ENCODE data around the gene VENTX. TPM values are rescaled to one million over a fixed set of nuclear protein-coding genes. Genes with fewer than 3 reads are reported as not detected.

The VENTX gene
- total and polyA plus RNA-seq, 2 experiments from 2014 or later: not detected

DNA sequence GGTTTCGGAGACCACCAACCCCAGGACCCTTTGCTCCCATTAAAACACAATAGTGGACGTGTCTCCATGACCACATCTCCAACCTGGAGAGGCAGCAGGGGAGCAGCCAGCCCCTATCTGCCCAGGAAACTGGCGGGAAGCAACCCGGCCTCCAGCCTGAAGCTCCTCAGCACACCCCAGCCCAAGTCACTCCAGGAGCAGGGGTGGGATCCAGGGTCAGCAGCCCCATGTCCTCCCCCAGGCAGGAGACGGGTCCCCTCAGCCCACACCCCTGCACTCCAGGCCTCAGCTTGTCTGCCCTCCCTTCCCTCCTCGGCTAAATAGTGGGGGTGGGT lies 38.4 kb downstream of the VENTX start:
- TF ChIP-seq, protein P1, sequence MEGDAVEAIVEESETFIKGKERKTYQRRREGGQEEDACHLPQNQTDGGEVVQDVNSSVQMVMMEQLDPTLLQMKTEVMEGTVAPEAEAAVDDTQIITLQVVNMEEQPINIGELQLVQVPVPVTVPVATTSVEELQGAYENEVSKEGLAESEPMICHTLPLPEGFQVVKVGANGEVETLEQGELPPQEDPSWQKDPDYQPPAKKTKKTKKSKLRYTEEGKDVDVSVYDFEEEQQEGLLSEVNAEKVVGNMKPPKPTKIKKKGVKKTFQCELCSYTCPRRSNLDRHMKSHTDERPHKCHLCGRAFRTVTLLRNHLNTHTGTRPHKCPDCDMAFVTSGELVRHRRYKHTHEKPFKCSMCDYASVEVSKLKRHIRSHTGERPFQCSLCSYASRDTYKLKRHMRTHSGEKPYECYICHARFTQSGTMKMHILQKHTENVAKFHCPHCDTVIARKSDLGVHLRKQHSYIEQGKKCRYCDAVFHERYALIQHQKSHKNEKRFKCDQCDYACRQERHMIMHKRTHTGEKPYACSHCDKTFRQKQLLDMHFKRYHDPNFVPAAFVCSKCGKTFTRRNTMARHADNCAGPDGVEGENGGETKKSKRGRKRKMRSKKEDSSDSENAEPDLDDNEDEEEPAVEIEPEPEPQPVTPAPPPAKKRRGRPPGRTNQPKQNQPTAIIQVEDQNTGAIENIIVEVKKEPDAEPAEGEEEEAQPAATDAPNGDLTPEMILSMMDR (IDR thresholded peaks at IDR 0.05; ENCODE audit: low read depth, low read length): no peak
- peaks cover 9% of the 10 kb centered on the region for H3K27me3 ChIP-seq
- H3K4me1 ChIP-seq (ENCODE audit: low read depth): peaks cover 35% of the 10 kb centered on the region
- DNase-seq (ENCODE audit: low read depth in 1 of 2, low spot score in 1 of 2): no peak
- H3K36me3 ChIP-seq: no peaks in the 10 kb centered on the region
- no peak overlapping the region for H3K4me3 ChIP-seq
- no peaks in the 10 kb centered on the region for H3K9me3 ChIP-seq (ENCODE audit: low read depth)
- H3K27ac ChIP-seq: no peak overlapping the region

DNA sequence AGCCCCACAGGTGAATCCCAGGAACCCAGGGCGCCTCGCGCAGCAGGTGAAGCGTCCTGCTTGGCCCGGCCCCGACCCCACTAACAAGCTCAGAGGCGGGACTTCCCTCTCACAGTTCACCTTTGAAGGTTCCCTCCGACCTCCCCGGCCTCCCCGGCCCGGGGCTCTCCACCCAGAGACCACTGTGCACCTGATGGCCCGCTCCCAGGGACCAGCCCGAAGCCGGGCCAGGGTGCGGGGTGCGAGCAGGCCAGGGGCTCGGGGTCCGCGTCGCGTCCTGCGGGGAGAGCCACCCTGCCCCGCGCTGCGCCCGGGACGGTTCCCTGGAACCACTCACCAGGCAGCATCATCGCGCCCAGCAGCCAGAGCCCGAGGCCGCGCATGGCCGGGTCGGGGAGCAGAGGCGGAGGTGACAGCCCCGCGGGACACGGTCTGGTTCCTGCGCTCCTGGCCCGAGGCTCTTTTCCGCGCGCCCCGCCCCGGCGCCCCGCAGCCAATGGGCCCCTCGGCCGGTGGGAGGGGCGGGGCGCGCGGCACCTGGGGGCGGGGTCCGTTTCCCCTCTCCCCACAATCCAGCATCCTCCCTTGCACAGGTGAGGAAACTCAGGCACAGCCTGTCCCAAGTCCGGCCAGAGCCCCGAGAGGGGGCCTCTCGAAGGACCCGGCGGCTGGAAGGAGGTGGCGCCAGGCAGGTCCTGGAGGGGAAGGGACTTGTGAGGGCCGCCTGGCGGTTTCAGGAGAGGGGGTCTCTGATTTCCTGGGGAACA lies 39.0 kb downstream of the VENTX start, which contains the start of gene ADAM8:
TSS of gene ADAM8 (minus strand) at position 434 of the 767 bp plus-strand sequence. CDS start at position 383, 51 bp downstream.
- peaks cover 9% of the 10 kb centered on the region for H3K27me3 ChIP-seq
- no peaks in the 10 kb centered on the region for H3K9me3 ChIP-seq (ENCODE audit: low read depth)
- peak in 1 of 2 donors; percentile 64 for DNase-seq (ENCODE audit: low read depth in 1 of 2, low spot score in 1 of 2)
- TF ChIP-seq, protein P1 (IDR thresholded peaks at IDR 0.05; ENCODE audit: low read depth, low read length): no peak
- peak within 1 kb of the TSS; percentile 7 for H3K4me3 ChIP-seq
- no peak within 1 kb of the TSS for H3K27ac ChIP-seq
- peaks cover 35% of the 10 kb centered on the region for H3K4me1 ChIP-seq (ENCODE audit: low read depth)
- H3K36me3 ChIP-seq: no peaks in the 10 kb centered on the region

DNA sequence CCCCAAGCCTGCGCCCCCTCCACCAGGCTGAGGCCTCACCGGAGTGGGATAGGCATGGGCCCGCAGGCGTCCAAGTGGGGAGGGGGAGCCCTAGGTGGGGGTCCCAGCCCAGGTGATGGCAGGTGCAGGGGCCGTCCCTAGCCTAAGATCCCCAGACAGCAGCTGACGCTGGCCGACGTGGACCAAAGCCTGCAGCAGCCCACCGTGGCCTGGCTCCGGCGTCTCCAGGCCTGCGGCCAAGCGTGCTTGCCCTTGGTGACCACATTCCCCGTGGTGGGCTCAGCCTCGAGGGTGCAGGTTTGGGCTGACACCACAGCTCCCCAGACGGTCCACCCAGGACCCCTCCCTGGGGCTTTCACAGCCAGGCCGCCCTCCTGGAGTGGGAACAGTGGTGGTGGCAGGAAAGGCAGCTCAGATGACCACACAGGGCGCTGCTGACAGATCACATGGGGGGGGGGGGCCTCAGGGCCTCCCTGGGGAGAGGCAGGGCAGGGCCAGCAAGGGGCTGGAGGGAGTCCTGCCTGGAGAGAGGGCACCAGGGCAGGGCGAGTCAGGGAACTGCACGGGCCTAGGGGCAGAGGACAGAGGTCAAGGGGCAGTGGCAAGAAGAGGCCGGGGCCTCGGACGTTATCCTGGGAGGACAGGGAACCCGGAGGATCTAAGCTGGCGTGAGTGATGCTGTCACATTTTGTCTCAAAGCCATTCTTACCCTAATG lies 39.8 kb downstream of the VENTX start:
- Histone ChIP-seq H3K4me3 (no peak overlapping the region), H3K27me3 (peaks cover 9% of the 10 kb centered on the region), H3K27ac (peak overlapping the region; percentile 48), H3K36me3 (peaks cover 3% of the 10 kb centered on the region), H3K9me3 (ENCODE audit: low read depth) (no peaks in the 10 kb centered on the region), H3K4me1 (ENCODE audit: low read depth) (peaks cover 35% of the 10 kb centered on the region)
- TF ChIP-seq, protein P1 (IDR thresholded peaks at IDR 0.05; ENCODE audit: low read depth, low read length): no peak
- DNase-seq (ENCODE audit: low read depth in 1 of 2, low spot score in 1 of 2): no peak

DNA sequence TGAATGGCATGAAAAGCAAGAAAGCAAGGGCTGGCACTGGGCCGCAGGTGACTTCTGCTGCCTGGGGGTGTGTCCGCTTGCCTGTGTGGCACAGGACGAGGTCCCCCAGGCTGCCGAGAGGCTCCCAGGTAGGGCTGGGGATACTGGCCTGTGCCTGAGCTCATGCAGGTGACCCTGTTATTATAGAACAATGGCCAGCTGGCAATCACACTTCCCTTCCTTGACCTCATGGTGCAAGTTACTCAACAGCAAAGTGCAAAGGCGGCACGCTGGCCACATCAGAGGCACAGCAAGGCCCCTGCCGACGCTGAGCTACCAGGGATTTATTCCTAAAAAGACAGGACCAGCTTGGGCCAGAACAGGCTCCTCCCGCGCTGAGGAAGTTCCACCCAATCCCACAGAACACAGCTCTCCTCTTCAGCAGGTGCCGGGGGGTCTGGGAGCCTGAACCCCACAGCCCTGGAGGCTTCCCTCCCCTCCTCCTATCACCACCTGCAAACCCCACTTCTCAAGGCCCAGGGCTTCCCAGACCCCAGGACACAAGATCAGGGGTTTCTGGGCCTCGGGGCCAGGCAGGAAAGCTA lies 40.4 kb downstream of the VENTX start:
- no peaks in the 10 kb centered on the region for H3K9me3 ChIP-seq (ENCODE audit: low read depth)
- H3K27me3 ChIP-seq: peaks cover 9% of the 10 kb centered on the region
- H3K36me3 ChIP-seq: peaks cover 9% of the 10 kb centered on the region
- H3K4me3 ChIP-seq: no peak overlapping the region
- H3K4me1 ChIP-seq (ENCODE audit: low read depth): peaks cover 35% of the 10 kb centered on the region
- no peak for DNase-seq (ENCODE audit: low read depth in 1 of 2, low spot score in 1 of 2)
- H3K27ac ChIP-seq: peak overlapping the region; percentile 48
- TF ChIP-seq, protein P1 (IDR thresholded peaks at IDR 0.05; ENCODE audit: low read depth, low read length): no peak

DNA sequence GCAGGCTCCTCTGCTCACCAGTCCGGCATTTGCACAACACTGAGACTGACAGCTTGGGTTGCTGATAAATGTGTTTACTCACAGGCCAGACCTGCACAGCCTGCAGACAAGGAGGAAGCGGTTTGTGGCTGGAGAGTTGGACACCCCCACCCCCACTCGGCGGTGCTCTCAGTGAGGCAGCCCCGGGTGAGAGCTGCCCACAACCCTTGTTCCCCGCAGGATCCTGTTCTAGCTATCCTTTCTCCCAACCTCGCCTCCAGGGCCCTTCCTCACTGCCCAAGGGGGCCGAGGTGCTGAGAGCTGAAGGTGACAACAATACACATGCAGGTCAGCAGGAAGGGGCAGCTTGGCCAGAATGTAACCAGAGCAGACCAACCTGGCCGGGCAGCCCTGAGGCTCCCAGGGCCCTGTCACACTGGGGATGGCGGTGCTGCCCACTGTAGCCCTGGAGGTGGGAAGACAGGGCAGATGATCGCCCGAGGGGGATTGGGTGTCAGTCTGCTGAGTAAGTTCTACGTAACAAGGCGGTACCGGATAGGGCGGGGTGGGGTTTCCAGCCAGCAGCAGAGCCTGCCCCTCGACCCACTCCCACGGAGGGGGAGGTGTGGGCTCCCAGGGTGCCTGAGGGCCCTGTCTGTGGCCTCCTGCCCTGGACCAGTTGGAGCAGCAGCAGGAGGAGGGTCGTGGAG lies 41.1 kb downstream of the VENTX start:
- no peak overlapping the region for H3K4me3 ChIP-seq
- H3K27ac ChIP-seq: peak overlapping the region; percentile 48
- no peaks in the 10 kb centered on the region for H3K9me3 ChIP-seq (ENCODE audit: low read depth)
- DNase-seq (ENCODE audit: low read depth in 1 of 2, low spot score in 1 of 2): peak; percentile 45 to 70
- TF ChIP-seq, protein P1 (IDR thresholded peaks at IDR 0.05; ENCODE audit: low read depth, low read length): no peak
- H3K36me3 ChIP-seq: peaks cover 12% of the 10 kb centered on the region
- peaks cover 35% of the 10 kb centered on the region for H3K4me1 ChIP-seq (ENCODE audit: low read depth)
- H3K27me3 ChIP-seq: peaks cover 9% of the 10 kb centered on the region

Measured in cardiac muscle cell (in vitro differentiated cells and primary cell).